ENCODE data around the gene FBXO27.

DNA sequence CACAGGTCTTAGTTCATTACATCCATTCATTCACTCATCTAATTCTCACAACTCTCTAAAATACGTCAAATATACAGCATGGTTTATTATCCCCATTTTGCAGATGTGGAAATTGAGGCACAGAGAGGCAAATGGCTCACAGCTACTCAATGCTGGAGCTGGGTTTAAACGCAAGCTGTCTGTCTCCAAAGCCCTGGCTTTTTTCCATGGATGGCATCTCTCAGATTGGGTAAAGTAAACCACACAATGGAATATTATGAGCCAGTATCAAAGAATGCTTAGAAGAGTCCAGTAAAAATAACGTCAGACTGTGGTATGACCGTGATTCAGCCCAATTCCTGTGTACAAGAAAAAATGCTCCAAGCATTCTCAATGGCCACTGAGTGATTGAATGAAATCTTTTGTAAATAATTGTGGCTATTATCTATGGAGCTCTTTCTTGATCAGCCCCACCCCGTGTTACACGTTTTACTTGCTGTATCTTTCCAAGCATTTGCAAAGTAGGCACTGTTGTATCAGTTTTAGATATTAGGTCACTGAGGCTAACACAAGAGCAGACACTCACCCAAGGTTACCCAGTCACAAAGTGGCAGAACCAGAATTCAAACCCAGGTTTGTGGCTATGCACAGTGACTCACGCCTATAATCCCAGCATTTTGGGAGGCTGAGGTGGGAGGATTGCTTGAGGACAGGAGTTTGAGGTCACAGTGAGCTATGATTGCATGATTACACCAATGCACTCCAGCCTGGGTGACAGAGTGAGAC, 46.3 kb upstream of the FBXO27 start:
- TF ChIP-seq, protein P1, sequence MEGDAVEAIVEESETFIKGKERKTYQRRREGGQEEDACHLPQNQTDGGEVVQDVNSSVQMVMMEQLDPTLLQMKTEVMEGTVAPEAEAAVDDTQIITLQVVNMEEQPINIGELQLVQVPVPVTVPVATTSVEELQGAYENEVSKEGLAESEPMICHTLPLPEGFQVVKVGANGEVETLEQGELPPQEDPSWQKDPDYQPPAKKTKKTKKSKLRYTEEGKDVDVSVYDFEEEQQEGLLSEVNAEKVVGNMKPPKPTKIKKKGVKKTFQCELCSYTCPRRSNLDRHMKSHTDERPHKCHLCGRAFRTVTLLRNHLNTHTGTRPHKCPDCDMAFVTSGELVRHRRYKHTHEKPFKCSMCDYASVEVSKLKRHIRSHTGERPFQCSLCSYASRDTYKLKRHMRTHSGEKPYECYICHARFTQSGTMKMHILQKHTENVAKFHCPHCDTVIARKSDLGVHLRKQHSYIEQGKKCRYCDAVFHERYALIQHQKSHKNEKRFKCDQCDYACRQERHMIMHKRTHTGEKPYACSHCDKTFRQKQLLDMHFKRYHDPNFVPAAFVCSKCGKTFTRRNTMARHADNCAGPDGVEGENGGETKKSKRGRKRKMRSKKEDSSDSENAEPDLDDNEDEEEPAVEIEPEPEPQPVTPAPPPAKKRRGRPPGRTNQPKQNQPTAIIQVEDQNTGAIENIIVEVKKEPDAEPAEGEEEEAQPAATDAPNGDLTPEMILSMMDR (IDR thresholded peaks at IDR 0.05): no peak
- TF ChIP-seq POLR2A (IDR thresholded peaks at IDR 0.05): no peak
